SK-N-MC (cell line): Measurements from ENCODE around the gene COL4A3.

Source experiments
- EZH2 ChIP-seq: fragments of 200-600 bp; sonication (generic); IDR thresholded peaks from one replicate; pipeline ENCODE4 v1.6.1; 2017; ENCODE audit warnings: antibody characterized with exemption
- FOXP2 ChIP-seq: optimal IDR thresholded peaks from 2 replicates; pipeline ENCODE3; 2011; ENCODE audit warnings: mild to moderate bottlenecking, moderate library complexity; ENCODE audit not compliant: insufficient read depth; ENCODE audit errors: extremely low read length, control extremely low read depth
- POLR2AphosphoS5 ChIP-seq: IDR thresholded peaks from 2 replicates; pipeline ENCODE4 v1.6.1; 2012; ENCODE audit warnings: mild to moderate bottlenecking, low read depth, low read length, borderline replicate concordance

GRCh38 chr2:227295806-227296205, 131.4 kb downstream of the COL4A3 start:
- TF ChIP-seq POLR2AphosphoS5 (no peak), EZH2 (no peak), FOXP2 (no peak)
